Measurements from ENCODE around the gene FRMD4A.
"Not testable (repeated sequence)": the region's sequence is repeated elsewhere in the genome, so short reads cannot be mapped to it uniquely, and the experiment has no call there.

The FRMD4A gene

DNA sequence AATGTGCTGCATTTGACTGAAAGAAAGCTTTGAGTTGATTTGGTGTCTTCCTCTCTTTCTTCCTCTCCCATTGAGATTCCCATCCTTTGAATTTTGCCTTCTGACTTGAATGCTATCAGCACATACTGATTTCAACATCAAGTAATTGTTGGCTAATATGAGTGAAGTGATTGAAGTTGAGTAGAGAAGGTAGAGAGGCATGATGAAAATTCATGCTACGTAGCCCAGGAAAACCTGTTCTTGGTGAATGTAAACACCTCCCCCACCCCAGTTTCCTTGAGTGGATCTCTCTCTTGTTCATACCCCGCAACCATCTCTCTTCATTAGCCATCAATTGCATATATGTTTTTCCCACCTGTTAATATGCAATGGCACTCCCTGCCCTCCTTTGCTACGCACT is 193.3 kb downstream of the FRMD4A start:
- no peak for DNase-seq

DNA sequence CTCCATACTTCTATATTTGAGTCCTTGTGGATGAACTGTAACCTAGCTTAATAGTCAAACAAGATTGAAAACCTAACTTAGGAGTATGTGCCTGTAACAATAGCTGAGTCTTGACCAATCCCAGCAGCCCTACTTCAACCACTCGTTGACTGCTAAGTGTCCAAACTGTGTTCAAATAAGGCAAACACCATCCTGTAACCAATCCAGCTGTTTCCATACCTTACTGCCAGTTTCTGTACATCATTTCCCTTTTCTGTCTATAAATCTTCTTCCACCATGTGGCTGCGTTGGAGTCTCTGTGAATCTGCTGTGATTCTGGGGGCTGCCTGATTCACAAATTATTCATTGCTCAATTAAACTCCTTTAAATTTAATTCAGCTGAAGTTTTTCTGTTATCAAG is 195.5 kb downstream of the FRMD4A start:
- DNase-seq: not testable (repeated sequence)

DNA sequence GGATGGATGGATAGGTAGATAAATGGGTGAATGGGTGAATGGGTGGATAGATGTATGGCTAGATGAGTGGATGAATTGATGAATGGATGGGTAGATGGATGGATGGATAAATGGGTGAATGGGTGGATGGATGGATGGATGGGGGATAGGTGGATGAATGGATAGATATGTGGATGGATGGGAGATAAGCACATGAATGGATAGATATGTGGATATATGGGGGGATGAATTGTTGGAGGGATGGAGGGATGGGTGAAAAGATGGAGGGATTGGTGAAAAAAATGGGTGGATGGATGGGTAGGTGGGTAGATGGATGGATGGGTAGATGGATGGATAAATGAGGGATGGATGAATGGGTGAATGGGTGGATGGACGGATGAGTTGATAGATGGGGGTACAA is 196.4 kb downstream of the FRMD4A start:
- DNase-seq: no peak

DNA sequence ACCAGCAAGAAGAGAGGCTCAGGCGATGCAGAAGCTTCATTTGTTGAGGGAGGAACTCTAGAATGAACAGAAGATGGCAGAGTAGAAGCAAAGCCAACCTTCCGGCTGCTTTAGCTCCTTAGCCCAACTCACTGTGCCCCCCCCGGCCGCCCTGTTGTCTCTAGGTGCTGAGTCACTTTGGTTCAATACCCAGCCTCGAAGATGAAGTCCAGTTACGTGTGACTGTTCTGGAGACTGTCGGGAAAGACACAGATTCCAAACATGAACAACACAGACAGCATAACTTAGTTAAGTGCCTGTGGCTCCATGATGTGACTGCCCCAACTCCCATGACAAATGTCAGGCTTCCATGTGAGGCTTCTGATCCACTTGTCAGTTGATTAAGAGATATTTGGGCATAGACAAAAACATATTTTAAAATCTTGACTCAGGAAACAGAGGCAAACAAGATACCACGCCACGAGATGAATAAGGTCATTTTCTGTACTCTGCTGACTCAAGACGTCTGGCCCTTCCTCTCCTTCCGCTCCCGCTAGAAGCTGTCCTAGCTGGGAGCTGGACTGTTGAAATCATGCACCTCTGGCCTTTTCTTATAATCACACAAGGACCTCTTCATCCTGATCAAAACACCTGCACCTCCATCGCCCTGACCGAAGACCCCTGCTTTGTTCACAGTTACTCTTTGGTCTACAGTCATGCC is 199.3 kb downstream of the FRMD4A start:
- DNase-seq: no peak

- no peak for DNase-seq
These were observed 201.0 kb downstream of the FRMD4A start for GRCh38 chr10:14129770-14130169.

- DNase-seq: no peak
These were observed 202.2 kb downstream of the FRMD4A start for GRCh38 chr10:14128519-14128918.

- DNase-seq: no peak
These were observed 203.9 kb downstream of the FRMD4A start for GRCh38 chr10:14126697-14127440.

GRCh38 chr10:14125564-14125963 is 205.2 kb downstream of the FRMD4A start:
- no peak for DNase-seq

DNA sequence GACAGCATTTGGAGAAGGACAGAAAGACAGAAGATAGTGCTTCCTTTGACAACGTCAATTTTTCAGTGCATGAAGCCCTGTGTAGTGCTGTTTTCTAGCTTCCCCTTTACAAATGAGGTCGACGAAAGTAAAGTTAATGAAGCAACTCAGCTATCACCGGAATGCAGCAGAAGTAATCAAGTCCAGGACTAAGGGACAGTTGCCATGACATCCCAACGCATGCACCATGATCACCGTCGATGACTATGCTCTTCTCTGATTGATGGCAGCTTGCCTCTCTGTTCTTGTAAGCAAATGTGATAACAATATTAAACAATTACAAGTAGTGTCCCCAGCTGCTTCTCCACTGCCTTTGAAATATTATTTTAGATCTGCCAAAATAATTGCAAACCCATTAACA is 205.8 kb downstream of the FRMD4A start:
- no peak for DNase-seq

DNA sequence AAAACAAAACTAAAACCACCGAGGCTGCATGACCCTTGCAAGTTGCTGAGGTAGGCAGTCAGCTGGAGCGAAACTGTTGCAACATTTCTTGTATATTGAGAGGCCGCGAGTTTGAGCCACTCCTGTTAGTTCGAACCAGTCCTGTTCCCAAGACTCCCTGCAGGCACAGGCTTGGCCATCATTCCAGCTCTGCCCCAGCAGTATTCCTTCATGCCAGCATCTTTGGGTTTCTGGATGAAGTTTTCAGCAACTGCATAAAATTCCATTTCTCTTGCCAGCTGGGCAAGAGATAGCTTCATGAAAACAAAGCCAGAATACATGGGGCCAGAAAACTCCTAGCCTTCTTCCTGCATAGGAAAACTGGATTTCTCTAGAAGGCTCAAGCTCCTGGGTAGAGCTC is 207.6 kb downstream of the FRMD4A start:
- no peak for DNase-seq

DNA sequence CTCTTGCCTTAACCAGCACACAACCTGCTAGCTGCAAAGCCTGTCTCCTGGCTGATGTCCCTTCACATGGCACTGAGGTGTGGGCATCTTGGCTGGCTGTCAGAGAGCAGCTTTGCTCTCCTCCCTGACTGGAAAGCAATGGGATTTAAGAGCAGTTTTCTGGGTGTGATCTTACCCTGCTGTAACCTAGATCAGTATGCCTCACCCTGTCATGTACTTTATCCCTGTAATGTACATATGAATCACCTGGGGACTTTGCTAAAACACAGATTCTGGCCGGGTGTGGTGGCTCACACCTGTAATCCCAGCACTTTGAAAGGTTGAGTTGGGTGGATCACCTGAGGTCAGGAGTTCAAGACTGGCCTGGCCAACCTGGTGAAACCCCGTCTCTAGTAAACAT is 209.9 kb downstream of the FRMD4A start:
- no peak for DNase-seq

DNA sequence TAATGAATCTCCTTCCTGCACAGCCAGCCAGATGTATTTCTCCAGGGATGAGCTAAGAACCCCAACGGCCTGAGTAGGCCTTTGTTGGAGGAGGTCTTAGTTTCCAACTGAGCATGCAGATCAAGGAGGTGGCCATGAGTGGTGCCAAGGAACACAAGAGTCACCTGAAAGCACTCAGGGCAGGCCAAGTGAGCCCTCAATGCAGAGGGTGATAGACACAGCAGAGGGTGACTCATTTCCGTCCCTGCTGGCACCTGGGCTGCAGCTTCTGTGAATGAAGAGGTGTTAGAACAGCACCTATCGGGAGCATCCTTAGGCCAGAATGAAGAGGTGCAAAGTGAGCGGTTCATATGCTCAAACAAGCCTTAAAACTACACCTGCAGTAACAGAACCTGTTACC is 211.8 kb downstream of the FRMD4A start:
- no peak for DNase-seq

DNA sequence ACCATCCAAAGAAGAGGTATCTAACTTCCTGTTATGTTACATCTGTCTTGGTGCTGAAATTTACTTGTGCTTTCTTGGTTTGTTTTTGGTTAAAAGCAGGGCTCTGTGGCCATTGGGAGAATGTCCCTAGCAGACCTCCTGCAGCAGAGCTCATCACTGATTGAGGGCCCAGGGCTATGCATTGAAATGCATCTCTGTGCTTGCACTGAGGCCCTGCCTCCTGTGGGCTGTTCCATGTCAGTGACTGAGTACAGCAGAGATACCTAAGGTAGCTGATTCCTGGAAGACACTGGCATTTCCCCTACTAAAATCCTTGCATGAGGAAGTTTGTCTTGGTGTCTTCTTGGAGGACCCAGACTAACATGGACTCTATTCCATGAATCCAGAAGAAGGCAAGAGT is 213.9 kb downstream of the FRMD4A start:
- no peak for DNase-seq

DNA sequence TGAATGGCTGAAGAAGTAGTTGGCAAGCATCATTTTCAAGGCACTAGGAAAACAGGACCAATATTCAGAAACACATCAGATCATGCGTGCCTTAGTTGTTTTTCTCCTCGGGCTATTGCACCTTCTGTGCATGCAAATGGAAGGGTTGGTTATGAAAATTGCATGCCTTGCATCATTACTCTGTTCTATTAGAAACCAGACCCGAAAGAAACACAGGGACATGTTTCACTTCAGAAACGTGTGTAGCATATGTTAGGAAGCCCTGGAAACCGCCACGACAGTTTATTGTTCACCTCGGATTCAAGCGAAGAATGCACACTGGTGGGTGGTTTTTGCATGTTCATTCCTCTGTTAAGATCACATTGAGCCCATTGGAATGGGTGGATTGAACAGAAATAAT is 214.7 kb downstream of the FRMD4A start:
- no peak for DNase-seq

DNA sequence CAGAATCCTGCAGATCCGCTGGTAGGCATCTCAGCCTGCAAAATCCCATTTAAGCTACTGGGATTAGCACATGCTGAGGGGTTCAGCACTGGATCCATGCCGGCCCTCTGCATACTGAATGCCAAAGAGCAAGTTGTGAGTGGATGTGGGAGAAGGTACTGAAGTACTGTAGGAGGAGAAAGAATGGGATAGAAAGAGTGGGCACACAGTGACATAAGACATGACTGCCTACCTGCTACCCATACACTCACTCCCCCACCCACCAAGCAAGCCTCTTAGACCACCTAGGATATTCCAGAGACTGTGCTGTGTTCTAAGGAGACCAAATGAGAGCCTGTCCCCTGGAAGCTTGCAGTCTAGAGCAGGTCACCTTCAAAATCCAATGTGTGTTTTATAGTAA is 215.9 kb downstream of the FRMD4A start:
- no peak for DNase-seq

DNA sequence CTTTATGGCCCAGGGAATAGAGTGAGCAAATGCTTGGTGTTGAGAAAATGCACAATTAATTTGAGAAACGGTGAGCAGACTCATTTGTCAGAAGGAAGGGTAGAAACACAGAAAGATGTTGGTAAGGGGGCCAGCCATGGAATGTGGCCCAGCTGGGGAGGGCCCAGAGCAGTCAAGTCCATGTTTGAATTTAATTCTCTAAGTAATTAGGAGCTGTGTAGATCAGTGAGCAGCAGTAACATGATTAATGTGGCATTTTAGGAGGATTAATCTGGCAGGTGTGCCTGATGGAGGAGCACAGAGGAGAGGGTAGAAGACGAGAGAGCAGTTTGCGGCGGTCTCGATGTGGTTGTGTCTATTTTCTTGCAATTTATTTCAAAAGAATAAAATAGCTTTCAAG is 218.7 kb downstream of the FRMD4A start:
- no peak for DNase-seq

- DNase-seq: no peak
These were observed 219.5 kb downstream of the FRMD4A start for GRCh38 chr10:14111208-14111607.

- no peak for DNase-seq
These were observed 223.9 kb downstream of the FRMD4A start for GRCh38 chr10:14106828-14107227.

DNA sequence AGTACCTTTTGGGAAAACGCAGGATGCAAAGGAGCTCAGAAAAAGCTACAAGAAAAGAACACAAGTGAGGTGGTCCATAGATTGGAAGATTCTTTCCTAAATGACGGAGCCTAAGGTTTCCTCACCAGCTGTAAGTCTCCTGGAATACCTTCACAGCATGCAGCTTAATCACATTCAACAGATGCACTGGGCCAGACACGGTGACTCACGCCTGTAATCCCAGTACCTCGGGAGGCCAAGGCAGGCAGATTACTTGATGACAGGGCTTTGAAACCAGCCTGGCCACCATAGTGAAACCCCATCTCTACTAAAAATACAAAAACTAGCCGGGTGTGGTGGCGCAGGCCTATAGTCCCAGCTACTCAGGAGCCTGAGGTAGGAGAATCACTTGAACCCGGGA is 228.7 kb downstream of the FRMD4A start:
- DNase-seq: no peak

GRCh38 chr10:14099885-14100284 is 230.8 kb downstream of the FRMD4A start:
- no peak for DNase-seq

DNA sequence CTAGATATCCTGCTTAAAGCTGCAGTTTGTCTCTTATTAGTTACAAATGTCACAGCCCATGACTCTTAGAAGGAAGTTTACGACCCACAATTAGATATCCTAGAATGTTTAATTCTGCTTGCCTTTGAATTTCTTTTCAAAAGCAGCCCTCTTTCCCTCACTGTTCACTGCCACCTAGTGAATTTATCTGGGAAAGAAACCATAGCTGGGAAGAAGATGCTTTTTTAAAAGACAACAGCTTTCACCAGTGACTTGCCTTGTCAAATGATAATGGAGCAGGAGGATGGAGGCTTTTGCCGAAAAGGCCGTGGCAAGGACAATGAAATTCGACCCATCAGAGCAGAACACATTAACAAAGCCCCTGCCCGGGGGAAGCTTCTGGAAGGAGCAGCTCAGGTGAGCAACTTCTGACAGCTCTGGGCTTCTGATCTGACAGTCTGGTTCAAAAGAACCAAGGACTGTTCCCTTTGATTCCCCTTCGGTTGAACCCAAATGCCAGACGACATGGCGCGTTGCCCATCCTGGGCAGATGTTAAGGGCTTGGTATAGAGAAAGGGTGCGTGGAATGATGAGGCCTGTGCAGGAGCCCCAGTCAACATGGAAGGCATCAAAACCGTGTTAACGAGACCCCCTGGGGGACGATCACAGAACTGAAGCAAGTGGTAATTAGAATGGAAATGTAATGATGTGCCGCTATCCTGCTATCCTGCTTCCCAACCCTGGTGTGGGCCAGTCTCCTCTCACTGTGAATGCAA is 236.8 kb downstream of the FRMD4A start:
- no peak for DNase-seq

DNA sequence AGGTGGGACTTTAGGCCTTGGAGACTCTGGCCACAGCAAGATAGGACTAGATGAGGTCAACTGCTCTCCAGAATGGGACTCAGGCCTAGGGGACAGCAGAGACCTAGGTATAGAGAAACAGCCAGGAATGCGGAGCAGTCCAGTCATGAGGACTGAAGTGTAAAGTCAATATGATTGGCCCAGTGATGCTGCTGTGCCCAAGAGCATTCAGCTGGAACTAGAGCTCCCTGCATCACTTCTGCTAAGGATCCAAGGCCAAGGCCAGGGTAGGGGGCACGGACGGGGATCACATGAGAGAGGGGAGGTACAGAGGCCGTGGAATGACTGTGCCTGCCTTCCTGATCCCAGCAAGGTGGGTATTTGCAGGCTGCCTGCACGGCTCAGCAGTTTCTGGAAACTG is 237.9 kb downstream of the FRMD4A start:
- DNase-seq: no peak

GRCh38 chr10:14089556-14090292 is 241.0 kb downstream of the FRMD4A start:
- no peak for DNase-seq
